Right cardiac atrium (tissue), 5 donors: ENCODE measurements around the gene MTA2. TPM values are rescaled to one million over a fixed set of nuclear protein-coding genes. Genes with fewer than 3 reads are reported as not detected.
"Not testable (repeated sequence)": the region's sequence is repeated elsewhere in the genome, so short reads cannot be mapped to it uniquely, and the experiment has no call there.

Experiments
- ATAC-seq, 2 donors: fragments of 200-7000 bp; cut with Tn5 transposase; one replicate each; pipeline versions ENCODE4 v1.8.0 to v1.9.1; 2020; ENCODE audit warnings: moderate library complexity in 2 of 2, mild to moderate bottlenecking in 1 of 2
- DNase-seq, 3 donors: peaks; one replicate each; pipeline ENCODE4 v3.0.0-alpha.2; 2020
- H3K27ac ChIP-seq: one replicate; pipeline ENCODE4 v1.5.1; 2013; ENCODE audit warnings: mild to moderate bottlenecking, low read length, control low read depth, moderate library complexity
- H3K27me3 ChIP-seq: one replicate; pipeline ENCODE4 v1.6.1; 2013; ENCODE audit not compliant: control insufficient read depth, insufficient read depth
- H3K4me1 ChIP-seq: one replicate; pipeline ENCODE4 v1.6.1; 2013; ENCODE audit warnings: low read length; ENCODE audit not compliant: control insufficient read depth, insufficient read depth
- H3K4me3 ChIP-seq: one replicate; pipeline ENCODE4 v1.5.1; 2013; ENCODE audit warnings: low read length, control low read depth
- H3K9me3 ChIP-seq: one replicate; pipeline ENCODE4 v1.6.1; 2013; ENCODE audit warnings: low read length; ENCODE audit not compliant: control insufficient read depth
- WGBS: extraction: QIAGEN DNeasy Blood & Tissue Kit; methylation state at CpG from one replicate; pipeline ENCODE4 v1.1.7; 2013; 5-methylcytosine and 5-hydroxymethylcytosine counted together
- intact Hi-C, 4 donors: fragments of 100-400 bp; cut with DNase I; formaldehyde crosslinking; loops; one replicate each; pipeline versions ENCODE4 v1.11.0 to v1.14.0; 2022 to 2023
- polyA plus RNA-seq: library from polyadenylated mRNA; stranded (reverse); fragments of 200-250 nt; gene quantifications from one replicate; pipeline ENCODE4 v1.2.3, GENCODE V29; 2013
- total RNA-seq, 4 donors: library from RNA; stranded (reverse); fragmentation: NEBNext Ultra II Directional; extraction: Animal tissue kit (Norgen Biotek cat#: 25700); gene quantifications; one replicate each; pipeline ENCODE4 v1.2.1, GENCODE V29; 2021
- donor health status: healthy with polysubstance abuse.
- donor health status: DM: no; HTN: yes; CAD: no.
- donor health status: DM: no; HTN: no; CAD: no.
- donor health status: DM: no; HTN: yes; CAD: no; lungs with severe emphysema.
- donor health status: DM: yes; HTN: yes; CAD: no.

MTA2 gene
- total and polyA plus RNA-seq, 5 donors: 24.1 to 47.6 (median 38.0) TPM

- DNase-seq: peak in 1 of 3 donors; percentile 15
- WGBS: 10% methylated on average over 17 of the region's 17 CpGs
- Histone ChIP-seq H3K27me3 (no peaks in the 10 kb centered on the region), H3K27ac (peak overlapping the region; percentile 97), H3K9me3 (no peaks in the 10 kb centered on the region), H3K4me3 (peak overlapping the region; percentile 53), H3K4me1 (peaks cover 9% of the 10 kb centered on the region)
- peak; percentile 20 to 34 for ATAC-seq
- intact Hi-C loops: loop anchor here in 1 of 4 donors (10.0 kb wide), 1 partner anchor 63 kb away; the partner anchor contains the start of gene INTS5
Observed at GRCh38 chr11:62592146-62592815, 9.4 kb downstream of the MTA2 start.

GRCh38 chr11:62591448-62592145 is 10.1 kb downstream of the MTA2 start, which contains the start of gene TUT1:
TSS of gene TUT1 (minus strand) at chr11:62591523. CDS start at chr11:62591485, 38 bp downstream.
- under 1% methylated on average over 58 of the region's 58 CpGs for WGBS
- H3K4me3 ChIP-seq: peak within 1 kb of the TSS; percentile 79
- H3K4me1 ChIP-seq: peaks cover 9% of the 10 kb centered on the region
- no peaks in the 10 kb centered on the region for H3K27me3 ChIP-seq
- no peaks in the 10 kb centered on the region for H3K9me3 ChIP-seq
- intact Hi-C loops: loop anchor here in 1 of 4 donors (10.0 kb wide), 1 partner anchor 63 kb away; the partner anchor contains the start of gene INTS5
- DNase-seq: peak; percentile 95 to 97 (median 97)
- peak; percentile 95 to 96 for ATAC-seq
- peak within 1 kb of the TSS; percentile 97 for H3K27ac ChIP-seq

- 69% methylated on average over 18 of the region's 18 CpGs for WGBS
- ATAC-seq (no peak), DNase-seq (no peak)
- H3K9me3 ChIP-seq: no peaks in the 10 kb centered on the region
- H3K27me3 ChIP-seq: no peaks in the 10 kb centered on the region
- intact Hi-C loops: no loop called here
- H3K4me3 ChIP-seq: no peak overlapping the region
- H3K27ac ChIP-seq: no peak overlapping the region
- peaks cover 9% of the 10 kb centered on the region for H3K4me1 ChIP-seq
Observed at GRCh38 chr11:62588966-62589637, 12.6 kb downstream of the MTA2 start.

- H3K27me3 ChIP-seq, H3K9me3 ChIP-seq, intact Hi-C loops, H3K27ac ChIP-seq, ATAC-seq, H3K4me3 ChIP-seq, DNase-seq, H3K4me1 ChIP-seq: not testable (repeated sequence)
- WGBS: 98% methylated on average over 7 of the region's 7 CpGs
Observed at GRCh38 chr11:62585356-62585755, 16.3 kb downstream of the MTA2 start.

- H3K27me3 ChIP-seq, H3K4me1 ChIP-seq, H3K4me3 ChIP-seq, H3K9me3 ChIP-seq, intact Hi-C loops, DNase-seq, ATAC-seq, H3K27ac ChIP-seq: not testable (repeated sequence)
- 95% methylated on average over 4 of the region's 4 CpGs for WGBS
Observed at GRCh38 chr11:62581735-62582134, 19.9 kb downstream of the MTA2 start.

- no peak overlapping the region for H3K27ac ChIP-seq
- DNase-seq (no peak), ATAC-seq (no peak)
- H3K9me3 ChIP-seq: no peaks in the 10 kb centered on the region
- no peaks in the 10 kb centered on the region for H3K27me3 ChIP-seq
- no peak overlapping the region for H3K4me3 ChIP-seq
- intact Hi-C loops: no loop called here
- 84% methylated on average over 18 of the region's 18 CpGs for WGBS
- no peaks in the 10 kb centered on the region for H3K4me1 ChIP-seq
Observed at GRCh38 chr11:62580959-62581715, 20.5 kb downstream of the MTA2 start.

- peaks cover 2% of the 10 kb centered on the region for H3K4me1 ChIP-seq
- no peaks in the 10 kb centered on the region for H3K27me3 ChIP-seq
- intact Hi-C loops: no loop called here
- H3K4me3 ChIP-seq: no peak overlapping the region
- no peak overlapping the region for H3K27ac ChIP-seq
- no peaks in the 10 kb centered on the region for H3K9me3 ChIP-seq
- no peak for ATAC-seq
- DNase-seq: no peak
- WGBS: 88% methylated on average over 2 of the region's 2 CpGs
Observed at GRCh38 chr11:62579252-62579651, 22.4 kb downstream of the MTA2 start.

- no peak overlapping the region for H3K27ac ChIP-seq
- H3K9me3 ChIP-seq: no peaks in the 10 kb centered on the region
- H3K27me3 ChIP-seq: no peaks in the 10 kb centered on the region
- intact Hi-C loops: no loop called here
- no peak overlapping the region for H3K4me3 ChIP-seq
- WGBS: 96% methylated on average over 11 of the region's 11 CpGs
- peaks cover 2% of the 10 kb centered on the region for H3K4me1 ChIP-seq
- no peak for DNase-seq
- no peak for ATAC-seq
Observed at GRCh38 chr11:62578541-62578940, 23.1 kb downstream of the MTA2 start.

GRCh38 chr11:62577046-62577714 is 24.5 kb downstream of the MTA2 start:
- peak in 1 of 2 donors; percentile 58 for ATAC-seq
- intact Hi-C loops: no loop called here
- peaks cover 2% of the 10 kb centered on the region for H3K4me1 ChIP-seq
- H3K4me3 ChIP-seq: no peak overlapping the region
- no peaks in the 10 kb centered on the region for H3K27me3 ChIP-seq
- peak in 1 of 3 donors; percentile 42 for DNase-seq
- H3K9me3 ChIP-seq: no peaks in the 10 kb centered on the region
- 56% methylated on average over 12 of the region's 12 CpGs for WGBS
- H3K27ac ChIP-seq: peak overlapping the region; percentile 80

- DNase-seq: peak in 1 of 3 donors; percentile 49
- no peaks in the 10 kb centered on the region for H3K9me3 ChIP-seq
- intact Hi-C loops: no loop called here
- no peak overlapping the region for H3K4me3 ChIP-seq
- peaks cover 2% of the 10 kb centered on the region for H3K4me1 ChIP-seq
- 68% methylated on average over 14 of the region's 14 CpGs for WGBS
- no peaks in the 10 kb centered on the region for H3K27me3 ChIP-seq
- peak overlapping the region; percentile 80 for H3K27ac ChIP-seq
- ATAC-seq: no peak
Observed at GRCh38 chr11:62575837-62576236, 25.8 kb downstream of the MTA2 start.
